ENCODE data around the gene EHMT1.

Gene EHMT1

DNA sequence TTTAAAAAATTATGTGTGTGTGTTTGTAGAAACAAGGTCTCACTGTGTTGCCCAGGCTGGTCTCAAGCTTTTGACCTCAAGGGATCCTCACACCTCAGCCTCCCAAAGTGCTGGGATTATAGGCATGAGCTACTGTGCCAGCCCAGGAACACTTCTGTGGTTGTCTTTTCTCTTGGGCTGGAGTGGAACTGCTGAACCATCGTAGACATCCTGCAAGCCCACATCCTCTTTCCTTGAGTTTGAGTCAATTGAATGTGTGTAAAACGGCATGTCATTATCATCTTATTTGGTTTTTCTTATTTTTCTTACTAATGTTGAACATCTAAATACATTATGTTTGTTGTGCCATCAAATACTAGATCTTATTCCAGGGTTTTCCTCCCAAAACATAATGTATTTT lies 40.0 kb downstream of the EHMT1 start:
- FAIRE-seq (no peak), DNase-seq (ENCODE audit: insufficient read length, low spot score) (no peak)
- TF ChIP-seq POLR2A (IDR thresholded peaks at IDR 0.05; ENCODE audit: low read depth, low read length): no peak

DNA sequence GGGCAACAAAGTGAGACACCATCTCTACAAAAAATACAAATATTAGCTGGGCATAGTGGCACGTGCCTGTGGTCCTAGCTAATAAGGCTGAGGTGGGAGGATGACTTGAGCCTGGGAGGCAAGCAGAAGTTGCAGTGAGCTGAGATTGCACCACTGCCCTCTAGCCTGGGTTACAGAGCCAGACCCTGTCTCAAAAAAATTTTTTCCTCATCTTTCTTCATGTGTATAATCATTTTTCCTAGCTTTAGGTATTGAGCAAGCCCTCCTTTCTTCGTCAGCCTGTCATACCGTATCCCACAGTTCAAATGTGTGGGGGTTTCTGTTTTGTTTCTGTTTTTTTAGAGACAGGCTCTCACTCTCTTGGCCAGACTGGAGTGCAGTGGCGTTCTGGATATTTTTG lies 41.3 kb downstream of the EHMT1 start:
- FAIRE-seq (no peak), DNase-seq (ENCODE audit: insufficient read length, low spot score) (no peak)

DNA sequence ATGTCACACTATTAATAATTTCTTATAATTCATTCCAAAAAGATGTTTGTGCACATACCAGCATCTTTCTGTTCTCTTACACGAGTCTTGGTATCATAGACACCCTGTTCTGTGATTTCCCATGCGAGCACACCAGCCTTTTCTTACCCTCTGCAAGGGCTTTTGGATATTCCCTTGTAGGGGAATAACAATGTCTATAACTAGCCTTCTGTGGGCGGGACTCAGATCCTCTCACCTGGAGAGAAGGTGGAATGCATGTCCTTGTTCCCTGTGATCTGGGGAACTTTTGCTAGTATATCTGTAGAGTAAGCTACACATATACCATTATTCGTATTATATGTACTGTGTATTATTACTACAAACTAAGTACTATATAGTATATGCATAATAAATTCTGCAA lies 44.8 kb downstream of the EHMT1 start:
- DNase-seq (ENCODE audit: insufficient read length, low spot score) (no peak), FAIRE-seq (no peak)
- TF ChIP-seq POLR2A (IDR thresholded peaks at IDR 0.05; ENCODE audit: low read depth, low read length): no peak

More for the DNA sequence above, 41.3 kb downstream of the EHMT1 start:
- no peak for TF ChIP-seq POLR2A (IDR thresholded peaks at IDR 0.05; ENCODE audit: low read depth, low read length)

DNA sequence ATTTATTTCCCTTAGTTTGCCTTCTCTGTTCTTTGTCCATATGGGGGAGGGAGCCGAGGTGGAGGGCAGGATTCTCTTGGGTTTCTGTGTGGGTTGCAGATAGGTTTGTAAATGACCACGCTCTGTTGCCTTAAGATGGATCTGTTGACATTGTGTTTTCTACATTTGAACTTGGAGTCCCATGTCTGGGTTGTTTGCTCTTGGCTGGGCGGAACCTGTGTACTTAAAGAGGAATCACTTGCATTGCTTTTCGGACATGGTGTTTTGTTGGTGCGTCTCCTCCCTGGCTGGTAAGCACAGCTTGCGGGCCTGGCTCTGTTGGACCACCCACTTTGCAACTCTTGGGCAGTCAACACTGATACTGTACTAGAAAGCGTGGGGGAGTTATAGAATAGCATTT lies 45.9 kb downstream of the EHMT1 start:
- DNase-seq (ENCODE audit: insufficient read length, low spot score) (no peak), FAIRE-seq (no peak)

DNA sequence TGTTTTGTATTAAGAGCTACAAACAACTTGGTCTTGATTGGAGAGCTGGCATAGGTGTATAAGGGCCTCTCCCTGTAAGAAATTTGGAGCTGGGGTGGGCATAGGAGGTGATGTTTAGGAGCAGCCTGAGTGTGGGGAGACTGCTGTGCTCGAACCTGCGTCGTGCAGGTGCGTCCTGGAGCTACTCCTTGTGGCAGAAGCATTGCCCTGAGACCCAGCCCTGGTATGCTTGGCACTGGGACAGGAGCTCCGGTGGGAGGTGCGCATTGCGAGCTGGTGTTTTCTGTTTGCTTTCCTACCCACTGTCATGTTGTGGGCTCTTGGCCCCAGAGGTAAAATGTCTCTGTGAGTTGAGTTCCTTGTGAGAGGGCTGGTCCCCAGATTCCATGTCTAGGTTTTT lies 46.4 kb downstream of the EHMT1 start:
- DNase-seq (ENCODE audit: insufficient read length, low spot score): no peak
- no peak for TF ChIP-seq POLR2A (IDR thresholded peaks at IDR 0.05; ENCODE audit: low read depth, low read length)
- no peak for FAIRE-seq

More for the DNA sequence above, 45.9 kb downstream of the EHMT1 start:
- no peak for TF ChIP-seq POLR2A (IDR thresholded peaks at IDR 0.05; ENCODE audit: low read depth, low read length)

DNA sequence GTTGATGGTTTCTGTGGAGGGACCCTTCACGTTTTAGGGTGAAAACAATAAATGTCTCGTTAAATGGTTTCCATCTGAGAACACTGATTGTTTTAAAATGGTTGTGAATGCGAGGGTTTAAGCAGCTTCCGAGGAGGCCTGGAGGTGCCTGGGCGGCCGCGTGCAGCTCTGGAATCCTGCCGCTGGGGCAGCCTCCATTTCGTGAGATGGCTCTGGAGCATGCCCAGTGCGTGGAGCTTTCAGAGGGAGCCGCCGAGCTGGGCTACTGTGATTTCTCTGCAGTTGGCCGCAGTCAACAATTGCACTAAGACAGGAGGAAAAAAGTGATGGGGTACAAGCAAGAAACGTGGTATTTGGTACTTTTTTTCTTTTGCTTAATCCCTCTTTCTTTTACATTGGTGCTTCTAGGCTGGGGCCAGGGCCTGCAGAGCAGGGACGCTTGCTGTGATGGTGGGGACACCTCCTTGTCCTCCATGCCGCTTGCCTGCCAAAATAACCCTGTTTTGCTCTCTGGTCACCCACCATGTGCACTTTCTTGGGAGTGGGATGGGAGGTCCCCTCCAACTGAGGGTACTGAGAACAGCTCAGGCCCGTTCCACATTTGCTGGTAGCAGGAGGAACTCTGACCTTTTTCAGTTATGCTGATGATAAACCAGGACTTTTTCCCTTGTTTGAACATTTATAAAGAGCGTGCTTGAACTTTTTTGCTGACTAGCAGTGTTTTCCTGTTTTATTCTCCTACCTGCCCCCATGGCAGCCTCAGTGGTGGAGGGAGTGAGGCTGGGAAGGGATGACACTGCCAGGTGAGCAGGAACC lies 47.1 kb downstream of the EHMT1 start:
- no peak for TF ChIP-seq POLR2A (IDR thresholded peaks at IDR 0.05; ENCODE audit: low read depth, low read length)
- FAIRE-seq (no peak), DNase-seq (ENCODE audit: insufficient read length, low spot score) (no peak)

DNA sequence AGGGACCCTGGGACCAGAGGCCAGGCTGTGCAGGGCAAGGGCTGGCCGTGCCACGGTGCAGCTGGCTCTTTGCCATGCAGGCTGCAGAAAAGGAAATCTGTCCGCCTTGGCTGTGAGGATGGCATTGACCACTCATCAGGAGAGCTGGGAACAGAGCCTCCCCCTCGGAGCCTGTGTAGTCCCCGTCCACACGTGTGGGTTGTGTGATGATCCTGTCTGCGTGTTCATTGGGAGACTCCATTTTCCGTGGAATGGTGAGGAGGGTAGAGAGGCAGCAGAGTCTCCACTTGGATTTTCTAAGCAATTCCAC lies 47.7 kb downstream of the EHMT1 start:
- DNase-seq (ENCODE audit: insufficient read length, low spot score) (no peak), FAIRE-seq (no peak)
- TF ChIP-seq POLR2A (IDR thresholded peaks at IDR 0.05; ENCODE audit: low read depth, low read length): no peak

DNA sequence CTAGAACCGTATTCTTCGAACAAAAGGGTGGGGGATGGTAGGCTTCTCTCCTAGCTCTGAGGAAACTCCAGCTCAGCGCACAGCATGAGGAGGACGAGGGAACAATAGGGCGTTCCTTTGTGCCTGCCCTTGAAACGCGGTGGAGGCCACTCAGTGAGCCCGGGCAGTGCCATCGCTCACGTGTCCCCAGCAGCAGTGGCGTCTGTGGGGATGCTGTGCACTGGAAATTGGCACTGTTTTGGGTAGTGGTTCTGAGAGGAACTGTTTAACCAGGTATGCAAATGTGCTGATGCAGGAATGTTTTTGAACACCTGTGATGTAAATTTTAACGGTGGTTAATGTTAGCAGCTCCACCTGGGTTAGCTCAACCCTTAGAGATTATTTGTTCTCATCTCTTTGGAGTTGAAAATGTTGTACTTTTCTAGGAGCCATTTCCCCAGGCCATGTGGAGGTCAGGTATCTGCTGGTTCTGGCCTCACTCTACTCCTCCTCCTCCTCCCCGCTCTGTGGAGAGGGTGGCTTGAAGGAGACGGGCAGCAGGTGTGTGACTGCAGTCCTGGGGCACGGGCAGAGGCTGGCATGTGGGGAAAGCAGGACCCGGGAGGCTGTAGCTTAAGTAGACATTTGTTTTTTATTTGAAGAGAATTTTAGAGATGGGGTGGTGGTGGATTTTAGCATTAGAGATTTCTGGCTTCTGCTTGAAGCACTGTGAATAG lies 48.3 kb downstream of the EHMT1 start:
- TF ChIP-seq POLR2A (IDR thresholded peaks at IDR 0.05; ENCODE audit: low read depth, low read length): no peak
- no peak for FAIRE-seq
- DNase-seq (ENCODE audit: insufficient read length, low spot score): no peak

DNA sequence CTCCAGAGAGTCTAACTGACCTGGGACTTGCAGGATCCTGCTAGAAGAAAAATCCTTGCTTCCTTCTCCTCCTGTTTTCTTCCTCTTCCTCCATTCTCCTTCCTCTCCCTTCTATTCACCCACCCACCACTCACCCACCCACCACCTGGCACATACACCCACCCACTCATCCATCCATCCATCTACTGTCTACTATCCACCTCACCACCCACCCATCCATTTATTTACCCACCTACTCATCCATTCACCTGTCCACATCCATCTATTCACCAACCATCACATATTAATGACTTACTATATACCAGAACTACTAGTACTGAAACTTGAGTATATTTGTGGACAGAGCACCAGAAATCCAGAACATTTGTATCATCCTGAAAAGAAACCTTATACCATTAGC lies 49.4 kb downstream of the EHMT1 start:
- FAIRE-seq (no peak), DNase-seq (ENCODE audit: insufficient read length, low spot score) (no peak)
- no peak for TF ChIP-seq POLR2A (IDR thresholded peaks at IDR 0.05; ENCODE audit: low read depth, low read length)

DNA sequence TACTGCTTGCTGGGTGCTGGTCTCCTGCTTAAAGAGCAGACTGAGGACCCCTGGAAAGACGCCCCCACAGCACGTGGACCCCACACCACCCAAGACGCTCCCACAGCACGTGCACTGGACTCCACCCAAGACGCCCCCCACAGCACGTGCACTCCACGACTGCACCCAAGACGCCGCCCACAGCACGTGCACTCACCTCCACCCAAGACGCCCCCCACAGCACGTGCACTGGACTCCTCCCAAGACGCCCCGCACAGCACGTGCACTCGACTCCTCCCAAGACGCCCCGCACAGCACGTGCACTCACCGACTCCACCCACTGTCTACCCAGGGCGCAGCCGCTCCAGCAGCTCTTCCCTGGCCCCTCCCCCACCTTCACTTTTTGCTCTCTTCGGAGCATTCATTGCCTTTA lies 50.5 kb downstream of the EHMT1 start:
- TF ChIP-seq POLR2A (IDR thresholded peaks at IDR 0.05; ENCODE audit: low read depth, low read length): no peak
- no peak for DNase-seq (ENCODE audit: insufficient read length, low spot score)
- no peak for FAIRE-seq

DNA sequence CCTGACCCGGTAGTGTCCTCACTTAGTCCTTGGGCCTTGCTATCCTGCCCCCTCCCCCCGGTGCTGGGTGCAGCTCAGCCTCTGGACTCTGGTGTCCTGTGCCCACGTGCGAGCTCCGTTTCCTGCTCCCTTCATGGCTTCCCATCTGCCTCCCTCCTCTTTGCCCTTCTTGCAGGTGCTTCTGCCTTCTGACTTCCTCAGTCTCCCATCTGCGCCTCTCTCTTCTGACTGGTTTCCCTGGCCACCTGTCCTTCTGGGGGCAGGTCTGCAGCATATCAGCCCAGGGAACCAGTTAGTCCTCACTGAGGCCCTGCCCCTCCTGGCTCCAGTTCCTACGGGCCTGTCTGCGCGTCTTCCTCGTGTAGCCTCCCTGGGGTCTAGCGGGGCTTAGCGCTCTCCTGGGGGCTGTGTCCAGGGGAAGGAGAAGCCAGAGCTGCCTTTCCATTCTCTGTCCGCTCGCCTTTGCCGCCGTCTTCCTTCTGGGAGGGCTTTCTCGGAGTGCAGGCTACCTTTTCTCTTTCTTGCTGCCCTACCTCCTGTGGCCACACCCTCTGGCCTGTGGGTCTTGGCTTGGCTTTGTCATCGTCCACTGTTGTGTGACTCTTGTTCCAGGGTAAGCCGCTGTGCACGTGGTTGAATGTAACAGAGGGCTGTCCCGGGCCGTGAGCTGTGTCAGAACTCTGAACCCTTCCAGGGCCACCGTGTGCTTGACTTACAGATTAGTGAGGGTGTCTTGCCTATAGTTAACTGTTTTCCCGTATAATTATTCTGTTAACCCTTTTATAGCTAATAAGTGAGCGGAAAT lies 51.8 kb downstream of the EHMT1 start:
- DNase-seq (ENCODE audit: insufficient read length, low spot score) (no peak), FAIRE-seq (no peak)
- TF ChIP-seq POLR2A (IDR thresholded peaks at IDR 0.05; ENCODE audit: low read depth, low read length): no peak

DNA sequence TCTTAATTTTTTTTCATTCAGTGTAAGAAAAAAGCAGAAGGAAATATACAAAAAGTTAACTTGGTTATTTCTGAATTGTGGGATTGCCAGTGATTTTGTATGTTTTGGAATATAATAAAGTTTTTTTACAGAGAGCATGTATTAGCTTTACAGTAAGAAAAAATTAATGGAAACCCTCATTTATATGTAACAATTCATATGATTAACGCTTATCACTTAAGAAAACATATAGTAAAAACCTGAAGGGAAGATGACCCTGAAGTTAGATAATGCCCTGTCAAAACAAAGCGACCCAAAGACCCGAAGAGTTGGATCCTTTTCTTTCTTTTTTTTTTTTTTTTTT lies 52.4 kb downstream of the EHMT1 start:
- no peak for TF ChIP-seq POLR2A (IDR thresholded peaks at IDR 0.05; ENCODE audit: low read depth, low read length)
- no peak for DNase-seq (ENCODE audit: insufficient read length, low spot score)
- FAIRE-seq: no peak

DNA sequence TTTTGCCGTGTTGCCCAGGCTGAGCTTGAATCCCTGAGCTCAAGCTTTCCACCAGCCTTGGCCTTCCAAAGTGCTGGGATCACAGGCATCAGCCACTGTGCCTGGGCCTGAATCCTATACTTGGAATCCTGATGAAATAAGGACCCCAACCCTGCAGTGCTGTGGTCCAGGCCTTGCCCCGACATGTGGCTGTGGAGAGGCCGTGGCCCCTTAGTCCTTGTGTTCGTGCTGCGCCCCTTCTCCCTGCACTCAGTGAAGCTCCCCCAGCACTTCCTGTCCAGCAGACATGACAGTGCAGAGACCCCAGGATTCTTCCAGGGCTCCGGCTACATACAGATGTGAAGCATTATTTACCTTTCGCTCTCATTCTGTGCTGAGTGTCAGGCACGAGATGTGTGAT lies 52.9 kb downstream of the EHMT1 start:
- no peak for TF ChIP-seq POLR2A (IDR thresholded peaks at IDR 0.05; ENCODE audit: low read depth, low read length)
- FAIRE-seq: no peak
- DNase-seq (ENCODE audit: insufficient read length, low spot score): no peak
